Measurements from ENCODE around the gene FN3KRP.

The FN3KRP gene

GRCh38 chr17:82709024-82709675, 7.4 kb upstream of the FN3KRP start:
- no peak for DNase-seq (ENCODE audit: low read depth in 1 of 2, low spot score in 1 of 2)

DNA sequence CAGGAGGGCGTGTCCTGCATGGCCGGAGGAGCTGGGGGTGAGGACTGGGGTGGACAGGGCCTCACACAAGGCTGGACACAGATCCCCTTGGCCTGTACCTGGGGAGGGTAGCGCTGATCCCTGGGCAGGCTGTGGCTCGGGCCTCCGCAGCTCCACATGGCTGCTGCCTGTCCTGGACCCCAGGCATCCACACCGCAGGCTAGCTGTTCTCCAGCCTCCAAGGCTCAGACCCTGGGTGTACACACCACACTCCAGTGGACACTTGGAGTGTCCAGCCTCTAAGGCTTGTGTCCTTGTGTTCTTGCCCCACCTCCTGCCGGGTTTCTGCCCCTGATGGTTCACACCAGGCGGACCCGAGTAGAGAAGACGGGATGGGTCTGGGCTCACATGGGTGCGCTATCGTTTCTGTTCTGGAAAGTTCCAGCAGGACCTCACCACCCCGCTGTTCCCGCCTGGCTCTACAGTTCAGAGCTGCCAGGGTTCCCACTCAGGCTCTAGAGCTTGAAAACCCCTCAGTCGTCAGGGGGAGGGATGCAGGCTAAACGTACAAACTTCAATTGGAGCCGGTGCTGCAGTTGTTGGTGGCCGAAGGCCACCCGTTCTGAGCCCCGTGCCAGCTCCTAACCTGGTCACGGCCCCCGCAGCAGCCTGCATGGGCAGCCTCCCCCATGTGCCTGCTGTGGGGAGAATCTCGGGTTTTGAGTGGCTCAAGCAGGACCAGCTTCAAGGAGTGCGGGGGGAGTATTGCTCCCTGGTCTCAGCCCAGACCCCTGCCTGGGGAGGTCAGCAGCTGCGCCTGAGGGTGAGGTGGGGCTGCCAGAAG, 6.6 kb upstream of the FN3KRP start:
- DNase-seq (ENCODE audit: low read depth in 1 of 2, low spot score in 1 of 2) = no peak

DNA sequence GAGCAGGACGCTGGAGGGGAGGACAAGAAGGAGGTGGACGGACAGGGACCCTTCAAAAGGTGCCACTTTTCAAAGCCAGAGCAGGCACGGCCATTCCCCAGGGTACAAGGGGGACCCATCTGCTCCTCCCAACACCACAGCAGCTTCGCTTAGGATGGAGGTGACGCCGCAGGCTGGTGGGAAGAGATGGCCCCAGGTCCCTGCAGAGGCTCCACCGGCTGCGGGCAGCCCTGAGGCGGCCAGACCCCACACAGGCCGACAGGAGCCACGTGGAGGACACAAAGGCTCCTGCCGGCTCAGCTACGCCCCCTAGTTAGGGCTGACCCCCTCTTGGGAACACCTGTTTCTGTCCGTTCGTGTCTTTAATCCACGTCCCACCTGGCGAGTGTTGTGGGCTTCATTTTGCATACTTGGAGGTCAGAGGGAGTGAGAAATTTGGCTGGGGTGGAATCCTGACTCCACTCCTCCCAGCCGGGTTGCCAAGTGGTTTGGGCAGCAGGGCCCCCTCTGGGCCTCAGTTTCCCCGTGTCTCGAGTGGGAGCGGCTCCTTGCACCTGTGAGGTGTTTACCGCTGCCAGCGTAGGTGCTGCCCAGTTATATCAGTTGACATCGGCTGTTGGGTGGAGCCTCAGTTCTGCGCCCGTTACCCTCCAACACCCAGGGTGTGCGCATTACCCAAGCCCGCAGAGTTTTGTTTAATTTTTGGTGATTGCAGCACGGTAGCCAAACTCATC, 5.8 kb upstream of the FN3KRP start:
- no peak for DNase-seq (ENCODE audit: low read depth in 1 of 2, low spot score in 1 of 2)

GRCh38 chr17:82713071-82713723, 3.3 kb upstream of the FN3KRP start:
- no peak for DNase-seq (ENCODE audit: low read depth in 1 of 2, low spot score in 1 of 2)

- no peak for DNase-seq (ENCODE audit: low read depth in 1 of 2, low spot score in 1 of 2)
These were observed 2.6 kb downstream of the FN3KRP start for GRCh38 chr17:82718986-82719685.

DNA sequence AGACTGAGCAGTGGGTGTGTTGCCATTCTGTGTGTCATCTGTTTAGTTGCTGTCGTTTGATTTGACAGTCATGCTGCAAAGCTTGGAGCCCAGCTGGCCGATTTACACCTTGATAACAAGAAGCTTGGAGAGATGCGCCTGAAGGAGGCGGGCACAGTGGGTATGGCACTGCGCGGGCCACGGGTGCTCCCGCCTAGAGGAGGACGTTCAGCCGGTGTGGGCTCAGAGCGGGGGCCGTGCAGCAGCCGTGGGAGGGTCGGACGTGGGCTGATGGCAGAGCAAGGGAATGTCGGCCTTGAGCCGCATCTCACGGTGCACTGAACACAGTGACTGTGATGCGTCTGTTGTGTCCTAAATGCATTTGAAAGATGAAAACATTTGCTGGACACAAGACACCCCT, 3.7 kb downstream of the FN3KRP start:
- DNase-seq (ENCODE audit: low read depth in 1 of 2, low spot score in 1 of 2) = no peak

DNA sequence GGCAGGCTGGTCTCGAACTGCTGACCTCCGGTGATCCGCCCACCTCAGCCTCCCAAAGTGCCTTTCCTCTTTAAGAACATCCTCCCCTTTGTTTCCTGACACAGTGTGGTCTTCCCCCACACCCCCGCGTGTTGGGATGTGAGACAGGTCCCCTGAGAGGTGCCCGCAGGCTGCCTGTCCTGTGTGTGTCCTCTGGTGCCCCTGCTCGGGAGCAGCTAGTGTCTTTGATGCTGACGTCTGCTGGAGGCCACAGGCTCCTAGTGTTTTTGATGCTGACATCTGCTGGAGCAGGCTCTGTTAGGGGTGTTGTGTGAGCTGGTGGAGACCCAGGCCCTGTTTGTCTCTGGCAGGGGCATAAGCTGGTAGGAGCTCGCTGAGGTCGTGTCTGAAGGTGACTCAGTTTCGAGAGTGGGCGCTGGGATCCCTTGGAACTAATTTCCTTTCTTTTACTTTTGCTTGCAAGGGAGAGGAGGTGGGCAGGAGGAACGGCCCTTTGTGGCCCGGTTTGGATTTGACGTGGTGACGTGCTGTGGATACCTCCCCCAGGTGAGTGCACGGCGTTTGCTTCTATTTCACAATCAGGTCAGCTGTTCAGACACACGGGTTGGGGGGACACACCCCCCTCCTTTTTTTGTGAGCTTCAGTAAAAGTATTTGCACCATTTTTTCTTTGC, 6.0 kb downstream of the FN3KRP start:
- no peak for DNase-seq (ENCODE audit: low read depth in 1 of 2, low spot score in 1 of 2)

GRCh38 chr17:82723169-82723807, 6.8 kb downstream of the FN3KRP start:
- DNase-seq (ENCODE audit: low read depth in 1 of 2, low spot score in 1 of 2) = no peak

DNA sequence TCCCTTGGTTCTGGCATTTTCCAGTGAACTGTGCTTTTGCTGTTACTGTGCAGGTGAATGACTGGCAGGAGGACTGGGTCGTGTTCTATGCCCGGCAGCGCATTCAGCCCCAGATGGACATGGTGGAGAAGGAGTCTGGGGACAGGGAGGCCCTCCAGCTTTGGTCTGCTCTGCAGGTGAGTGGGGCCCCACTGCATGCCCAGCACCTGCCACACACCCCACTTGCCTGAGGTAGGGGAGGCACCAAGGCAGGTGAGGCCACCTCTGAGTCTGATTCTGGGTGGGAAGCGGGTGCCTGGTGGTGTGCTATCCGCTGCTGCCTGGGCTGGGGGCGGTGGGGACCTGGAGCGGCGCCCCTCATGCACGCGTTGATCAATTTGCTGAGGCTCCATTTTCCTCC, 9.9 kb downstream of the FN3KRP start:
- DNase-seq (ENCODE audit: low read depth in 1 of 2, low spot score in 1 of 2) = no peak

GRCh38 chr17:82729479-82730260, 13.2 kb downstream of the FN3KRP start:
- no peak for DNase-seq (ENCODE audit: low read depth in 1 of 2, low spot score in 1 of 2)

DNA sequence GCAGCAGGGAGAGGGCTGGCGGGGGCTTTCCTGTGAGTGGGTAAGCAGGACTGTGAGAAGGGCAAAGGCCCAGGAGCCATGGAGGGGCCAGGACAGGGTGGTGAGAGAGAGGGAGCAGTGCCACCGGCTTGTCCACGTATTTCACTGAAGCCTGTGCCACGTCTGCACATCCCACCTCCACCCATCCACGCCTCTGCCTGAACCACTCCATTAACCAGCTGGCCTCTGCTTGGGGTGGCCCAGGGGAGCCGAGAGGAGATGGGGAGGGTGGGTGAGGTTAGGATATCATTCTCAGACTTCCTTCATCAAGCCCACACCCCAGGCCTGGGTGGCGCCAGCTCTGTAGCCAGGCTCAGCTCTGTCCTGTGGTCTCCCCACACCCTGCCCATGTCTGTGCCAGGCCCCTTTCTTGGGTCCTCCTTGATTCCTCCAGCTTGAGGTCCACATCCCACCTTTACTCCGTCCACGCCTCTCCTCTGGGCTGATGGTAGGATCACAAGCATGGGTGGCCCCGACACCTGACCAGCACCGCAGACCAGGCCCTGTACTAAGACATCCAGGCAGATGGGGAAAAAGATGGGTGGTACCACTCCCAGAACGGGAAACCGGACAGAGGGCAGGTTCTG, 15.7 kb downstream of the FN3KRP start:
- DNase-seq (ENCODE audit: low read depth in 1 of 2, low spot score in 1 of 2) = no peak

GRCh38 chr17:82734987-82735866, 18.7 kb downstream of the FN3KRP start, which contains the start of gene FN3K:
FN3K (plus strand) TSS chr17:82735615; CDS start chr17:82735637, 22 bp downstream.
- DNase-seq (ENCODE audit: low read depth in 1 of 2, low spot score in 1 of 2) = no peak

GRCh38 chr17:82736511-82737185, 20.1 kb downstream of the FN3KRP start:
- DNase-seq (ENCODE audit: low read depth in 1 of 2, low spot score in 1 of 2) = no peak

GRCh38 chr17:82737967-82738877, 21.7 kb downstream of the FN3KRP start:
- no peak for DNase-seq (ENCODE audit: low read depth in 1 of 2, low spot score in 1 of 2)

DNA sequence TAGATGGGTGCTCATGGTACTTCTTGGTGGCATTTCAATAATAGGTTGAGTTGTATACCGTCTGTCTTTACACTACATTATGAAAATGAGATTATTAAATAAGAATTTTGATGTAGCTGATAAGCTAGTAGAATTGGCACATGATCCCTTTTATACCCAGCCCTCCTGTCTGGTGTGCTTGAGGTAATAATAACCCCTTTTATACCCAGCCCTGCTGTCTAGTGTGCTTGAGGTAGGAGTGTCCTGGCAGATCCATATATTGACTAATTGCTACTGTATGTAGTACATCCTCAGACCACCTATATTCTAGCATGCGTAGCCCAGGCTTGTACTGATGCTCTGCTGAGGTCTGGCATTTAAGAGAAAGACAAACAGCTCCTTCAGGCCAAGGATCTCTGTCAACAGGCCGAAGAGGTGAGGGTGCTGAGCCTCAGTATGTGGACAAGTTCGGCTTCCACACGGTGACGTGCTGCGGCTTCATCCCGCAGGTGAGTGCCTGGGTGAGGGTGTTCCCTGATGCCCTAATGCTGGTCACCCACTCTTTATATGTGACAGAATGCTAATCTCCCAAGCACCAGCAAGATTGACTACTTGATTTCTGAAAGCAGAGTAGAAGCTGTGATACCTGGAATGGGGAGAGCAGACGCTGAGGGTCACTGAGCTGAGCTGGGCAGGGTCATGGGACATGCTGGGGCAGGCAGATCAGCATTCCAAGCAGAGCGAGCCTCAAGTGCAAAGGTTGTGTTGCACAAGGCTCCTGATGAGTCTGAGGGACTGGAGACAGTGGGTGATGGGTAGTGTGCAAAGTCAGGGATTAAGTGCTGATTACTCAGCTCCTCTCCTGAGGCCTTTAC, 24.6 kb downstream of the FN3KRP start:
- DNase-seq (ENCODE audit: low read depth in 1 of 2, low spot score in 1 of 2) = no peak
